ENCODE data around the gene SKAP2. TPM values are rescaled to one million over a fixed set of nuclear protein-coding genes. Genes with fewer than 3 reads are reported as not detected.

The SKAP2 gene
- total and polyA plus RNA-seq, 2 experiments from 2014 or later, result 2.5 to 4.4 TPM

GRCh38 chr7:26694141-26694540, 170.2 kb downstream of the SKAP2 start (continued):
- TF ChIP-seq, protein P1, sequence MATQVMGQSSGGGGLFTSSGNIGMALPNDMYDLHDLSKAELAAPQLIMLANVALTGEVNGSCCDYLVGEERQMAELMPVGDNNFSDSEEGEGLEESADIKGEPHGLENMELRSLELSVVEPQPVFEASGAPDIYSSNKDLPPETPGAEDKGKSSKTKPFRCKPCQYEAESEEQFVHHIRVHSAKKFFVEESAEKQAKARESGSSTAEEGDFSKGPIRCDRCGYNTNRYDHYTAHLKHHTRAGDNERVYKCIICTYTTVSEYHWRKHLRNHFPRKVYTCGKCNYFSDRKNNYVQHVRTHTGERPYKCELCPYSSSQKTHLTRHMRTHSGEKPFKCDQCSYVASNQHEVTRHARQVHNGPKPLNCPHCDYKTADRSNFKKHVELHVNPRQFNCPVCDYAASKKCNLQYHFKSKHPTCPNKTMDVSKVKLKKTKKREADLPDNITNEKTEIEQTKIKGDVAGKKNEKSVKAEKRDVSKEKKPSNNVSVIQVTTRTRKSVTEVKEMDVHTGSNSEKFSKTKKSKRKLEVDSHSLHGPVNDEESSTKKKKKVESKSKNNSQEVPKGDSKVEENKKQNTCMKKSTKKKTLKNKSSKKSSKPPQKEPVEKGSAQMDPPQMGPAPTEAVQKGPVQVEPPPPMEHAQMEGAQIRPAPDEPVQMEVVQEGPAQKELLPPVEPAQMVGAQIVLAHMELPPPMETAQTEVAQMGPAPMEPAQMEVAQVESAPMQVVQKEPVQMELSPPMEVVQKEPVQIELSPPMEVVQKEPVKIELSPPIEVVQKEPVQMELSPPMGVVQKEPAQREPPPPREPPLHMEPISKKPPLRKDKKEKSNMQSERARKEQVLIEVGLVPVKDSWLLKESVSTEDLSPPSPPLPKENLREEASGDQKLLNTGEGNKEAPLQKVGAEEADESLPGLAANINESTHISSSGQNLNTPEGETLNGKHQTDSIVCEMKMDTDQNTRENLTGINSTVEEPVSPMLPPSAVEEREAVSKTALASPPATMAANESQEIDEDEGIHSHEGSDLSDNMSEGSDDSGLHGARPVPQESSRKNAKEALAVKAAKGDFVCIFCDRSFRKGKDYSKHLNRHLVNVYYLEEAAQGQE (IDR thresholded peaks at IDR 0.05; ENCODE audit: unreplicated experiment), result no peak

- H3K4me3 Mint-ChIP-seq, result no peak overlapping the region
- Histone ChIP-seq H3K27ac (ENCODE audit: low read depth) (no peak overlapping the region), H3K4me2 (no peak overlapping the region), H3K36me3 (ENCODE audit: insufficient read depth) (no peaks in the 10 kb centered on the region), H3K4me3 (no peak overlapping the region), H3K79me2 (replicated peaks; ENCODE audit: insufficient read depth) (no peaks in the 10 kb centered on the region), H2AFZ (peak overlapping the region; percentile 39), H3K9me2 (ENCODE audit: insufficient read depth) (no peaks in the 10 kb centered on the region), H3K4me1 (ENCODE audit: insufficient read depth) (peaks cover 19% of the 10 kb centered on the region; the same call in 1 of the 2 replicates), H4K20me1 (replicated peaks; ENCODE audit: insufficient read depth) (no peaks in the 10 kb centered on the region), H3F3A (replicated peaks; ENCODE audit: low read depth) (no peaks in the 10 kb centered on the region), H3K27me3 (ENCODE audit: insufficient read depth) (no peaks in the 10 kb centered on the region)
- no peaks in the 10 kb centered on the region for H3K27me3 Mint-ChIP-seq (ENCODE audit: insufficient read depth, low read depth, poor library complexity)
- peak; percentile 60 for ATAC-seq
- H3K4me1 Mint-ChIP-seq, result peaks cover 18% of the 10 kb centered on the region
- H3K27ac Mint-ChIP-seq, result 0 out of 2 replicates have a peak overlapping the region, but pooled peaks have one; percentile 5
- H3K36me3 Mint-ChIP-seq (ENCODE audit: low read depth), result no peaks in the 10 kb centered on the region
- DNase-seq (ENCODE audit: low spot score), result peak; percentile 13
- H3K9me3 Mint-ChIP-seq, result no peaks in the 10 kb centered on the region
- TF ChIP-seq JUNB (IDR thresholded peaks at IDR 0.05; ENCODE audit: unreplicated experiment) (no peak), CREB1 (CRISPR knock-in tag; IDR thresholded peaks at IDR 0.05; ENCODE audit: low read depth) (no peak), STAT1 (IDR thresholded peaks at IDR 0.05; ENCODE audit: unreplicated experiment) (no peak), ZNF331 (CRISPR knock-in tag; IDR thresholded peaks at IDR 0.05; ENCODE audit: low read depth) (no peak), ZNF114 (CRISPR knock-in tag; IDR thresholded peaks at IDR 0.05) (no peak), NANOG (IDR thresholded peaks at IDR 0.05; ENCODE audit: borderline replicate concordance) (no peak), POLR2AphosphoS5 (IDR thresholded peaks at IDR 0.05; ENCODE audit: low read depth) (no peak), EZH2phosphoT487 (IDR thresholded peaks at IDR 0.05; ENCODE audit: unreplicated experiment) (no peak)
- TF ChIP-seq, protein P1 (IDR thresholded peaks at IDR 0.05; ENCODE audit: unreplicated experiment), result no peak
- TF ChIP-seq, protein P2, sequence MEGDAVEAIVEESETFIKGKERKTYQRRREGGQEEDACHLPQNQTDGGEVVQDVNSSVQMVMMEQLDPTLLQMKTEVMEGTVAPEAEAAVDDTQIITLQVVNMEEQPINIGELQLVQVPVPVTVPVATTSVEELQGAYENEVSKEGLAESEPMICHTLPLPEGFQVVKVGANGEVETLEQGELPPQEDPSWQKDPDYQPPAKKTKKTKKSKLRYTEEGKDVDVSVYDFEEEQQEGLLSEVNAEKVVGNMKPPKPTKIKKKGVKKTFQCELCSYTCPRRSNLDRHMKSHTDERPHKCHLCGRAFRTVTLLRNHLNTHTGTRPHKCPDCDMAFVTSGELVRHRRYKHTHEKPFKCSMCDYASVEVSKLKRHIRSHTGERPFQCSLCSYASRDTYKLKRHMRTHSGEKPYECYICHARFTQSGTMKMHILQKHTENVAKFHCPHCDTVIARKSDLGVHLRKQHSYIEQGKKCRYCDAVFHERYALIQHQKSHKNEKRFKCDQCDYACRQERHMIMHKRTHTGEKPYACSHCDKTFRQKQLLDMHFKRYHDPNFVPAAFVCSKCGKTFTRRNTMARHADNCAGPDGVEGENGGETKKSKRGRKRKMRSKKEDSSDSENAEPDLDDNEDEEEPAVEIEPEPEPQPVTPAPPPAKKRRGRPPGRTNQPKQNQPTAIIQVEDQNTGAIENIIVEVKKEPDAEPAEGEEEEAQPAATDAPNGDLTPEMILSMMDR (conservative IDR thresholded peaks at IDR 0.05; ENCODE audit: low read depth in 2 of 2), result no peak
- TF ChIP-seq, protein P3, sequence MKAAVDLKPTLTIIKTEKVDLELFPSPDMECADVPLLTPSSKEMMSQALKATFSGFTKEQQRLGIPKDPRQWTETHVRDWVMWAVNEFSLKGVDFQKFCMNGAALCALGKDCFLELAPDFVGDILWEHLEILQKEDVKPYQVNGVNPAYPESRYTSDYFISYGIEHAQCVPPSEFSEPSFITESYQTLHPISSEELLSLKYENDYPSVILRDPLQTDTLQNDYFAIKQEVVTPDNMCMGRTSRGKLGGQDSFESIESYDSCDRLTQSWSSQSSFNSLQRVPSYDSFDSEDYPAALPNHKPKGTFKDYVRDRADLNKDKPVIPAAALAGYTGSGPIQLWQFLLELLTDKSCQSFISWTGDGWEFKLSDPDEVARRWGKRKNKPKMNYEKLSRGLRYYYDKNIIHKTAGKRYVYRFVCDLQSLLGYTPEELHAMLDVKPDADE (IDR thresholded peaks at IDR 0.05), result no peak
These were observed 172.5 kb downstream of the SKAP2 start for GRCh38 chr7:26691886-26692285.

Data from GM23338 (cell line).